Measurements from ENCODE around the gene MYO3B.

GRCh38 chr2:170216428-170216827, 38.5 kb downstream of the MYO3B start:
- TF ChIP-seq CTCF (conservative IDR thresholded peaks at IDR 0.05) (no peak), ZFX (IDR thresholded peaks at IDR 0.05) (no peak)
